ENCODE results near the gene FN1. TPM values are rescaled to one million over a fixed set of nuclear protein-coding genes. Genes with fewer than 3 reads are reported as not detected.

The FN1 gene
- total RNA-seq, 1 experiment from 2014 or later, result 11.1 TPM

DNA sequence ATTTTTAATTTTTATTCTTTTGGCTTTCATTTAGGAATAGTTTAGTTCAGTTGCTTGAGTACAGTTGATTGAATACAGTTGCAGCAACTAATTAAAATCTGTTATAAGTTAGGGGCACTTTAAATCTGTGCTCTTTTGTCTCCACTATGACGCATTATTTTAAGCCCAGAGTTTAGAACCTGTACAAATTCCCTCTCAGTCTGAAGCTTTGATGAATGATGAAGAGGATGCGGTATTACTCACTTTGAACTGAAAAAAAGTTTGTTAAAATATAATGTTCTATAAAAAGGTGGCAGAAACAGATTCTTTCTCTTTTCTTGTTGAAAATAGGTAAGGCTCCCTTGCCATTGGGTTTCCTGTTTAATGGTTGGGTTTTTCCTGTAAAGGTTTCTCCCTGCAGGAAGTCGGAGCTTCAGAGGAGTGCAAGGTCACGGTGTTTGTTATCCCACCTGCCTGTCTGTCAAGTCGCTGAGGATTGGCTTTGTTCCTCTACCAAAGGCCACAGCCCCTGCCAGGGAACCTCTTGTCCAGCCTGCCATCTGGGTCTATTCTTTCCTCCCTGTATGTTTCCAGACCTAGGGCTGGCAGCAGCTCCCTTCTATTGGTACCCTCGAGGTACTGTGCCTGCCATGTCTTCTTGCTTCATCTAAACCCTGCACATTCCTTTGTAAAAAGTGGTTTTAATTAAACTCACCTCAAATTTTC is 43.8 kb upstream of the FN1 start:
- H3K9ac ChIP-seq (ENCODE audit: low read length), result no peak overlapping the region

More for the DNA sequence above, 43.8 kb upstream of the FN1 start:
- POLR2A ChIA-PET, result no interaction called here
- CTCF ChIA-PET, result no interaction called here
- no peaks in the 10 kb centered on the region for H3K4me1 ChIP-seq (ENCODE audit: control insufficient read depth in 1 of 2, insufficient read depth in 2 of 2, low read length in 2 of 2)
- no peaks in the 10 kb centered on the region; the same call in 1 of the 2 replicates for H4K20me1 ChIP-seq (ENCODE audit: insufficient read depth)
- no TSS peak for BruUV-seq (replicated peaks)
- no peak overlapping the region for H2AFZ ChIP-seq (ENCODE audit: low read depth, low read length, poor library complexity, severe bottlenecking)
- TF ChIP-seq POLR2A (IDR thresholded peaks at IDR 0.05; ENCODE audit: borderline replicate concordance, extremely low read depth, insufficient read depth, insufficient read length) (no peak), SRF (IDR thresholded peaks at IDR 0.05; ENCODE audit: low read depth) (no peak), EGR1 (IDR thresholded peaks at IDR 0.05; ENCODE audit: low read depth) (no peak), TCF7L2 (IDR thresholded peaks at IDR 0.05; ENCODE audit: borderline replicate concordance, extremely low read depth, insufficient read depth, insufficient read length) (no peak), SIN3A (IDR thresholded peaks at IDR 0.05; ENCODE audit: low read depth) (no peak), ZNF274 (IDR thresholded peaks at IDR 0.05; ENCODE audit: low read depth, low read length) (no peak), RAD21 (IDR thresholded peaks at IDR 0.05; ENCODE audit: low read depth) (no peak), FOSL1 (IDR thresholded peaks at IDR 0.05; ENCODE audit: low read depth) (no peak), EZH2phosphoT487 (IDR thresholded peaks at IDR 0.05; ENCODE audit: borderline replicate concordance) (no peak), YY1 (IDR thresholded peaks at IDR 0.05; ENCODE audit: extremely low read depth, insufficient replicate concordance, low read depth, low read length) (no peak), EZH2 (IDR thresholded peaks at IDR 0.05) (no peak), CTCF (IDR thresholded peaks at IDR 0.05 in 2 of 3, conservative IDR thresholded peaks at IDR 0.05 in 1 of 3; ENCODE audit: borderline replicate concordance in 1 of 3, insufficient read depth in 1 of 3, low read depth in 2 of 3, low read length in 2 of 3) (no peak), ELF1 (IDR thresholded peaks at IDR 0.05; ENCODE audit: borderline replicate concordance, low read depth) (no peak), CEBPB (IDR thresholded peaks at IDR 0.05; ENCODE audit: low read depth) (no peak)
- TF ChIP-seq, protein P1, sequence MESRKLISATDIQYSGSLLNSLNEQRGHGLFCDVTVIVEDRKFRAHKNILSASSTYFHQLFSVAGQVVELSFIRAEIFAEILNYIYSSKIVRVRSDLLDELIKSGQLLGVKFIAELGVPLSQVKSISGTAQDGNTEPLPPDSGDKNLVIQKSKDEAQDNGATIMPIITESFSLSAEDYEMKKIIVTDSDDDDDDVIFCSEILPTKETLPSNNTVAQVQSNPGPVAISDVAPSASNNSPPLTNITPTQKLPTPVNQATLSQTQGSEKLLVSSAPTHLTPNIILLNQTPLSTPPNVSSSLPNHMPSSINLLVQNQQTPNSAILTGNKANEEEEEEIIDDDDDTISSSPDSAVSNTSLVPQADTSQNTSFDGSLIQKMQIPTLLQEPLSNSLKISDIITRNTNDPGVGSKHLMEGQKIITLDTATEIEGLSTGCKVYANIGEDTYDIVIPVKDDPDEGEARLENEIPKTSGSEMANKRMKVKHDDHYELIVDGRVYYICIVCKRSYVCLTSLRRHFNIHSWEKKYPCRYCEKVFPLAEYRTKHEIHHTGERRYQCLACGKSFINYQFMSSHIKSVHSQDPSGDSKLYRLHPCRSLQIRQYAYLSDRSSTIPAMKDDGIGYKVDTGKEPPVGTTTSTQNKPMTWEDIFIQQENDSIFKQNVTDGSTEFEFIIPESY (IDR thresholded peaks at IDR 0.05; ENCODE audit: extremely low read depth, insufficient replicate concordance, low read length), result no peak
- no peaks in the 10 kb centered on the region for H3K9me3 ChIP-seq (ENCODE audit: control insufficient read depth in 1 of 2, insufficient read depth in 1 of 2, low read depth in 1 of 2, low read length in 2 of 2)
- H3K4me2 ChIP-seq (ENCODE audit: low read length), result no peak overlapping the region
- no peaks in the 10 kb centered on the region for H3K27me3 ChIP-seq (ENCODE audit: insufficient read depth, low read length)
- DNase-seq (ENCODE audit: low read depth, low spot score), result no peak
- intact Hi-C loops (cut with micrococcal nuclease), result no loop called here
- no peak overlapping the region for H3K4me3 ChIP-seq (replicated peaks in 1 of 2; ENCODE audit: low read depth in 1 of 2, low read length in 2 of 2)
- no peaks in the 10 kb centered on the region for H3K36me3 ChIP-seq (ENCODE audit: control insufficient read depth in 1 of 2, insufficient read depth in 2 of 2, low read length in 2 of 2)
- ATAC-seq, result no peak
- H3K9me2 ChIP-seq (ENCODE audit: insufficient read depth), result no peaks in the 10 kb centered on the region
- no peak overlapping the region for H3K27ac ChIP-seq (ENCODE audit: low read depth, low read length)
- RAD21 ChIA-PET (ENCODE audit: low non-redundant PET in 1 of 2, low total read pairs in 2 of 2, uncharacterized antibody in 2 of 2, unreplicated experiment in 2 of 2), result no interaction called here
- no peaks in the 10 kb centered on the region for H3K79me2 ChIP-seq (ENCODE audit: insufficient read depth, low read length)
